Activated naive CD8-positive, alpha-beta T cell treated with anti-CD3 and anti-CD28 coated beads for 36 hours (primary cell): ENCODE measurements around the gene CRYBG3. TPM values are rescaled to one million over a fixed set of nuclear protein-coding genes. Genes with fewer than 3 reads are reported as not detected.

Source experiments
- DNase-seq: peaks from one replicate; pipeline ENCODE4 v3.0.0; 2021
- H3K27ac Mint-ChIP-seq: one replicate; pipeline ENCODE4 v1.8.0; 2022; ENCODE audit warnings: mild to moderate bottlenecking, moderate library complexity, mixed read lengths
- H3K27me3 Mint-ChIP-seq: one replicate; pipeline ENCODE4 v1.8.0; 2022; ENCODE audit warnings: mild to moderate bottlenecking, mixed read lengths
- H3K36me3 Mint-ChIP-seq: one replicate; pipeline ENCODE4 v1.8.0; 2021; ENCODE audit warnings: mild to moderate bottlenecking, mixed read lengths
- H3K4me1 Mint-ChIP-seq: one replicate; pipeline ENCODE4 v1.8.0; 2021; ENCODE audit warnings: mixed read lengths
- H3K4me3 Mint-ChIP-seq: one replicate; pipeline ENCODE4 v1.8.0; 2022; ENCODE audit warnings: mild to moderate bottlenecking, moderate library complexity, mixed read lengths
- H3K9me3 Mint-ChIP-seq: one replicate; pipeline ENCODE4 v1.8.0; 2022; ENCODE audit warnings: mixed read lengths
- total RNA-seq, 2 experiments: library from RNA; stranded (reverse); gene quantifications; one replicate each; pipeline ENCODE4 v1.2.3, GENCODE V29; 2021

CRYBG3 gene
- 1 to 10 TPM; 2.2 to 2.5 TPM for total RNA-seq

GRCh38 chr3:97821774-97822358 lies at the start of gene CRYBG3:
Gene CRYBG3, plus strand, starts transcription at chr3:97822011. Its CDS starts 196 bp downstream, at chr3:97822207.
- peaks cover 17% of the 10 kb centered on the region for H3K4me1 Mint-ChIP-seq
- peak; percentile 92 for DNase-seq
- H3K27me3 Mint-ChIP-seq: peaks cover 29% of the 10 kb centered on the region
- peak within 1 kb of the TSS; percentile 80 for H3K27ac Mint-ChIP-seq
- no peaks in the 10 kb centered on the region for H3K9me3 Mint-ChIP-seq
- H3K4me3 Mint-ChIP-seq: peak within 1 kb of the TSS; percentile 94
- no peaks in the 10 kb centered on the region for H3K36me3 Mint-ChIP-seq

- Mint-ChIP-seq H3K27me3 (no peaks in the 10 kb centered on the region), H3K27ac (no peak overlapping the region), H3K4me1 (no peaks in the 10 kb centered on the region), H3K4me3 (no peak overlapping the region), H3K36me3 (peaks cover 30% of the 10 kb centered on the region), H3K9me3 (no peaks in the 10 kb centered on the region)
- DNase-seq: no peak
Measured at GRCh38 chr3:97772926-97773325, 48.9 kb upstream of the CRYBG3 start.

GRCh38 chr3:97778152-97778551 lies 43.7 kb upstream of the CRYBG3 start:
- Mint-ChIP-seq H3K4me3 (no peak overlapping the region), H3K27me3 (no peaks in the 10 kb centered on the region), H3K4me1 (no peaks in the 10 kb centered on the region), H3K36me3 (peaks cover 3% of the 10 kb centered on the region), H3K9me3 (no peaks in the 10 kb centered on the region), H3K27ac (no peak overlapping the region)
- DNase-seq: no peak

GRCh38 chr3:97793420-97794019 lies 28.3 kb upstream of the CRYBG3 start:
- Mint-ChIP-seq H3K27ac (no peak overlapping the region), H3K4me3 (no peak overlapping the region), H3K9me3 (no peaks in the 10 kb centered on the region), H3K4me1 (no peaks in the 10 kb centered on the region), H3K36me3 (no peaks in the 10 kb centered on the region), H3K27me3 (no peaks in the 10 kb centered on the region)
- no peak for DNase-seq

GRCh38 chr3:97795951-97796350 lies 25.9 kb upstream of the CRYBG3 start:
- Mint-ChIP-seq H3K4me3 (no peak overlapping the region), H3K4me1 (no peaks in the 10 kb centered on the region), H3K27ac (no peak overlapping the region), H3K36me3 (no peaks in the 10 kb centered on the region), H3K9me3 (no peaks in the 10 kb centered on the region), H3K27me3 (no peaks in the 10 kb centered on the region)
- DNase-seq: no peak

- Mint-ChIP-seq H3K27me3 (peaks cover 3% of the 10 kb centered on the region), H3K9me3 (no peaks in the 10 kb centered on the region), H3K4me3 (no peak overlapping the region), H3K27ac (no peak overlapping the region), H3K36me3 (peaks cover 2% of the 10 kb centered on the region), H3K4me1 (no peaks in the 10 kb centered on the region)
- DNase-seq: no peak
Measured at GRCh38 chr3:97804471-97804870, 17.3 kb upstream of the CRYBG3 start.

GRCh38 chr3:97810779-97811390 lies 10.9 kb upstream of the CRYBG3 start:
- Mint-ChIP-seq H3K4me1 (peaks cover 8% of the 10 kb centered on the region), H3K27ac (no peak overlapping the region), H3K4me3 (no peak overlapping the region), H3K36me3 (peaks cover 2% of the 10 kb centered on the region), H3K9me3 (no peaks in the 10 kb centered on the region), H3K27me3 (peaks cover 6% of the 10 kb centered on the region)
- DNase-seq: no peak

GRCh38 chr3:97815149-97815917 lies 6.5 kb upstream of the CRYBG3 start:
- H3K4me1 Mint-ChIP-seq: peaks cover 10% of the 10 kb centered on the region
- DNase-seq: peak; percentile 28
- peaks cover 2% of the 10 kb centered on the region for H3K36me3 Mint-ChIP-seq
- peaks cover 10% of the 10 kb centered on the region for H3K27me3 Mint-ChIP-seq
- H3K9me3 Mint-ChIP-seq: no peaks in the 10 kb centered on the region
- no peak overlapping the region for H3K4me3 Mint-ChIP-seq
- no peak overlapping the region for H3K27ac Mint-ChIP-seq

GRCh38 chr3:97816811-97817210 lies 5.0 kb upstream of the CRYBG3 start:
- Mint-ChIP-seq H3K4me1 (peaks cover 15% of the 10 kb centered on the region), H3K27ac (no peak overlapping the region), H3K4me3 (no peak overlapping the region), H3K9me3 (no peaks in the 10 kb centered on the region), H3K27me3 (peaks cover 15% of the 10 kb centered on the region), H3K36me3 (peaks cover 2% of the 10 kb centered on the region)
- DNase-seq: no peak

- H3K4me3 Mint-ChIP-seq: no peak overlapping the region
- H3K27me3 Mint-ChIP-seq: peaks cover 22% of the 10 kb centered on the region
- DNase-seq: no peak
- H3K36me3 Mint-ChIP-seq: peaks cover 2% of the 10 kb centered on the region
- peaks cover 21% of the 10 kb centered on the region for H3K4me1 Mint-ChIP-seq
- H3K27ac Mint-ChIP-seq: no peak overlapping the region
- no peaks in the 10 kb centered on the region for H3K9me3 Mint-ChIP-seq
Measured at GRCh38 chr3:97817965-97818364, 3.8 kb upstream of the CRYBG3 start.

- DNase-seq: no peak
- Mint-ChIP-seq H3K27me3 (peaks cover 29% of the 10 kb centered on the region), H3K27ac (no peak overlapping the region)
Measured at GRCh38 chr3:97820780-97821179, 1.0 kb upstream of the CRYBG3 start.

GRCh38 chr3:97821287-97821773 lies 481 bp upstream of the CRYBG3 start:
- Mint-ChIP-seq H3K4me1 (peaks cover 17% of the 10 kb centered on the region), H3K4me3 (peak overlapping the region; percentile 76), H3K9me3 (no peaks in the 10 kb centered on the region), H3K27me3 (peaks cover 29% of the 10 kb centered on the region), H3K27ac (no peak overlapping the region), H3K36me3 (no peaks in the 10 kb centered on the region)
- DNase-seq: peak; percentile 39

More at GRCh38 chr3:97820780-97821179, 1.0 kb upstream of the CRYBG3 start:
- H3K36me3 Mint-ChIP-seq: no peaks in the 10 kb centered on the region
- H3K4me3 Mint-ChIP-seq: peak overlapping the region; percentile 76
- H3K4me1 Mint-ChIP-seq: peaks cover 19% of the 10 kb centered on the region
- H3K9me3 Mint-ChIP-seq: no peaks in the 10 kb centered on the region

GRCh38 chr3:97822359-97822775 lies 556 bp downstream of the CRYBG3 start:
- H3K36me3 Mint-ChIP-seq: no peaks in the 10 kb centered on the region
- no peaks in the 10 kb centered on the region for H3K9me3 Mint-ChIP-seq
- peaks cover 17% of the 10 kb centered on the region for H3K4me1 Mint-ChIP-seq
- peak overlapping the region; percentile 80 for H3K27ac Mint-ChIP-seq
- peak overlapping the region; percentile 94 for H3K4me3 Mint-ChIP-seq
- peak; percentile 9 for DNase-seq
- H3K27me3 Mint-ChIP-seq: peaks cover 29% of the 10 kb centered on the region

- no peak overlapping the region for H3K27ac Mint-ChIP-seq
- no peaks in the 10 kb centered on the region for H3K9me3 Mint-ChIP-seq
- no peak for DNase-seq
- H3K27me3 Mint-ChIP-seq: peaks cover 29% of the 10 kb centered on the region
- peak overlapping the region; percentile 94 for H3K4me3 Mint-ChIP-seq
- peaks cover 17% of the 10 kb centered on the region for H3K4me1 Mint-ChIP-seq
- no peaks in the 10 kb centered on the region for H3K36me3 Mint-ChIP-seq
Measured at GRCh38 chr3:97823046-97824004, 1.5 kb downstream of the CRYBG3 start.
